IMR-90 (cell line): ENCODE measurements around the gene STARD6. TPM values are rescaled to one million over a fixed set of nuclear protein-coding genes. Genes with fewer than 3 reads are reported as not detected.

Experiments used
- ATAC-seq: fragments of 200-7000 bp; cut with Tn5 transposase; 2 replicates; pipeline ENCODE4 v1.9.1; 2020; ENCODE audit warnings: low read depth, mild to moderate bottlenecking, moderate library complexity
- BruUV-seq: library from RNA; stranded (reverse); fragments of 400-500 nt; replicated peaks from 2 replicates; lab custom pipeline; 2021; lab: Mats Ljungman, UMichigan
- CTCF ChIA-PET: fragments of 300-600 bp; formaldehyde crosslinking; extraction: SDS; loops from one replicate; lab custom pipeline; 2021; ENCODE audit warnings: antibody characterized with exemption; lab: Yijun Ruan, JAX
- POLR2A ChIA-PET: fragments of 300-600 bp; sonication (Branson Sonifier 250); formaldehyde crosslinking; loops from one replicate; lab custom pipeline; 2022; ENCODE audit warnings: antibody characterized with exemption; ENCODE audit not compliant: unreplicated experiment; lab: Charles Lee
- DNase-seq: peaks from one replicate; pipeline ENCODE4 v3.0.0; 2013
- H2AFZ ChIP-seq: replicated peaks from 2 replicates; pipeline ENCODE3; 2013; ENCODE audit warnings: low read length, mild to moderate bottlenecking; ENCODE audit not compliant: poor library complexity
- H2AK5ac ChIP-seq: 2 replicates; pipeline ENCODE4 v1.6.1; 2013; ENCODE audit warnings: low read depth, low read length, inconsistent platforms
- H2AK9ac ChIP-seq: replicated peaks from 2 replicates; pipeline ENCODE3; 2013; ENCODE audit warnings: mild to moderate bottlenecking, low read depth, low read length, moderate library complexity; ENCODE audit not compliant: poor library complexity
- H2BK120ac ChIP-seq: 2 replicates; pipeline ENCODE4 v1.6.1; 2013; ENCODE audit warnings: low read depth, low read length, inconsistent platforms
- H2BK15ac ChIP-seq: 3 replicates; pipeline ENCODE4 v1.6.1; 2013; ENCODE audit warnings: low read depth, low read length, inconsistent platforms
- H2BK20ac ChIP-seq: 2 replicates; pipeline ENCODE4 v1.6.1; 2013; ENCODE audit warnings: low read depth, mild to moderate bottlenecking, inconsistent platforms, low read length, moderate library complexity
- H2BK5ac ChIP-seq: 2 replicates; pipeline ENCODE4 v1.6.1; 2013; ENCODE audit warnings: mild to moderate bottlenecking, low read depth, low read length, inconsistent platforms; ENCODE audit not compliant: poor library complexity, severe bottlenecking
- H3K14ac ChIP-seq: replicated peaks from 2 replicates; pipeline ENCODE4 v1.6.1; 2013; ENCODE audit warnings: low read depth, low read length, inconsistent platforms
- H3K18ac ChIP-seq: 2 replicates; pipeline ENCODE4 v1.6.1; 2013; ENCODE audit warnings: low read depth, low read length, control low read depth
- H3K23ac ChIP-seq: 2 replicates; pipeline ENCODE4 v1.6.1; 2013; ENCODE audit warnings: low read depth, low read length, inconsistent platforms
- H3K27ac ChIP-seq: 2 replicates; pipeline ENCODE4 v1.5.1; 2013; ENCODE audit warnings: mild to moderate bottlenecking, control low read depth, low read length; ENCODE audit not compliant: insufficient read depth
- H3K27me3 ChIP-seq: 2 replicates; pipeline ENCODE4 v1.6.1; 2013; ENCODE audit warnings: low read length; ENCODE audit not compliant: control insufficient read depth, insufficient read depth
- H3K36me3 ChIP-seq: 2 replicates; pipeline ENCODE4 v1.6.1; 2013; ENCODE audit warnings: low read length, mixed read lengths; ENCODE audit not compliant: control insufficient read depth, insufficient read depth
- H3K4ac ChIP-seq: 2 replicates; pipeline ENCODE4 v1.6.1; 2013; ENCODE audit warnings: low read depth, low read length, inconsistent platforms
- H3K4me1 ChIP-seq: 2 replicates; pipeline ENCODE4 v1.6.1; 2013; ENCODE audit warnings: low read length, mixed read lengths; ENCODE audit not compliant: control insufficient read depth, insufficient read depth
- H3K4me2 ChIP-seq: 2 replicates; pipeline ENCODE4 v1.6.1; 2013; ENCODE audit warnings: low read depth, mild to moderate bottlenecking, control low read depth, low read length, moderate library complexity
- H3K4me3 ChIP-seq: 2 replicates; pipeline ENCODE4 v1.5.1; 2013; ENCODE audit warnings: low read depth, mild to moderate bottlenecking, control low read depth, low read length, moderate library complexity; ENCODE audit not compliant: insufficient read depth
- H3K56ac ChIP-seq: 2 replicates; pipeline ENCODE4 v1.6.1; 2013; ENCODE audit warnings: low read length, inconsistent platforms; ENCODE audit not compliant: insufficient read depth; ENCODE audit errors: extremely low read depth
- H3K79me1 ChIP-seq, 2 experiments: 2 replicates each; pipeline ENCODE4 v1.6.1; 2013; ENCODE audit warnings: low read length in 2 of 2, inconsistent platforms in 1 of 2, low read depth in 1 of 2
- H3K9ac ChIP-seq: 2 replicates; pipeline ENCODE4 v1.6.1; 2013; ENCODE audit warnings: low read depth, low read length, control low read depth
- H3K9me1 ChIP-seq: 2 replicates; pipeline ENCODE4 v1.6.1; 2013; ENCODE audit warnings: low read length, inconsistent platforms; ENCODE audit not compliant: insufficient read depth
- H3K9me3 ChIP-seq: 2 replicates; pipeline ENCODE4 v1.6.1; 2013; ENCODE audit warnings: low read length; ENCODE audit not compliant: control insufficient read depth, insufficient read depth
- H4K20me1 ChIP-seq: 2 replicates; pipeline ENCODE4 v1.6.1; 2013; ENCODE audit warnings: low read length, inconsistent platforms; ENCODE audit not compliant: insufficient read depth
- H4K5ac ChIP-seq: 2 replicates; pipeline ENCODE4 v1.6.1; 2013; ENCODE audit warnings: mild to moderate bottlenecking, low read depth, low read length, control low read depth
- H4K8ac ChIP-seq, 2 experiments: 2 replicates each; pipeline ENCODE4 v1.6.1; 2013; ENCODE audit warnings: low read depth in 2 of 2, low read length in 2 of 2, control low read depth in 1 of 2, inconsistent platforms in 1 of 2
- H4K91ac ChIP-seq: 2 replicates; pipeline ENCODE4 v1.6.1; 2013; ENCODE audit warnings: low read depth, low read length, inconsistent platforms; ENCODE audit not compliant: insufficient read depth
- BHLHE40 ChIP-seq: fragments of 150-350 bp; IDR thresholded peaks from 2 replicates; pipeline ENCODE4 v1.6.1; 2016; ENCODE audit warnings: mild to moderate bottlenecking, low read depth, low read length
- CEBPB ChIP-seq: IDR thresholded peaks from 2 replicates; pipeline ENCODE4 v1.6.1; 2012; ENCODE audit warnings: low read depth, low read length, improper control_type of control experiment
- CHD1 ChIP-seq: IDR thresholded peaks from 2 replicates; pipeline ENCODE4 v1.6.1; 2012; ENCODE audit warnings: low read depth, low read length, improper control_type of control experiment
- ELK1 ChIP-seq: fragments of 150-350 bp; IDR thresholded peaks from 2 replicates; pipeline ENCODE4 v1.6.1; 2016; ENCODE audit warnings: low read depth, mild to moderate bottlenecking, low read length, moderate library complexity, borderline replicate concordance
- MAFK ChIP-seq: IDR thresholded peaks from 2 replicates; pipeline ENCODE4 v1.6.1; 2012; ENCODE audit warnings: low read depth, low read length, improper control_type of control experiment
- MAZ ChIP-seq: IDR thresholded peaks from 2 replicates; pipeline ENCODE4 v1.6.1; 2012; ENCODE audit warnings: low read depth, mild to moderate bottlenecking, low read length, improper control_type of control experiment, moderate library complexity, borderline replicate concordance
- MXI1 ChIP-seq: IDR thresholded peaks from 2 replicates; pipeline ENCODE4 v1.6.1; 2012; ENCODE audit warnings: low read depth, mild to moderate bottlenecking, low read length, moderate library complexity, borderline replicate concordance
- NFE2L2 ChIP-seq: fragments of 150-350 bp; IDR thresholded peaks from 2 replicates; pipeline ENCODE4 v1.6.1; 2016; ENCODE audit warnings: low read depth, mild to moderate bottlenecking, low read length
- RAD21 ChIP-seq: IDR thresholded peaks from 2 replicates; pipeline ENCODE4 v1.6.1; 2012; ENCODE audit warnings: low read length, improper control_type of control experiment
- RCOR1 ChIP-seq: IDR thresholded peaks from 2 replicates; pipeline ENCODE4 v1.6.1; 2012; ENCODE audit warnings: mild to moderate bottlenecking, low read length, improper control_type of control experiment; ENCODE audit not compliant: insufficient replicate concordance
- RFX5 ChIP-seq: IDR thresholded peaks from 2 replicates; pipeline ENCODE4 v1.8.0; 2012; ENCODE audit warnings: low read depth, mild to moderate bottlenecking, low read length, moderate library complexity
- USF2 ChIP-seq: fragments of 150-350 bp; IDR thresholded peaks from 2 replicates; pipeline ENCODE4 v1.6.1; 2017; ENCODE audit warnings: mild to moderate bottlenecking, antibody characterized with exemption, low read length, low read depth
- dilution Hi-C: fragments of 300-500 bp; cut with HindIII; formaldehyde crosslinking; loops from one replicate; pipeline ENCODE4 v1.14.3; 2018; ENCODE audit warnings: low sequenced_read_pairs; ENCODE audit not compliant: unreplicated experiment
- in situ Hi-C: fragments of 300-500 bp; cut with MboI; formaldehyde crosslinking; loops from 3 replicates; pipeline ENCODE4 v1.14.3; 2019; ENCODE audit warnings: low sequenced_read_pairs, inconsistent platforms, mixed read lengths
- intact Hi-C: fragments of 100-400 bp; cut with micrococcal nuclease; formaldehyde crosslinking; loops from 2 replicates; pipeline ENCODE4 v1.10.0; 2022
- polyA plus RNA-seq, 3 experiments: library from polyadenylated mRNA; depleted of rRNA; stranded (reverse); fragments of >200 nt; gene quantifications; 2 replicates each; pipeline ENCODE4 v1.2.3, GENCODE V29; 2012; ENCODE audit warnings: low replicate concordance in 1 of 3
- total RNA-seq: library from RNA; depleted of rRNA; stranded (reverse); fragments of >200 nt; gene quantifications from 2 replicates; pipeline ENCODE4 v1.2.3, GENCODE V29; 2012

STARD6 gene
- total and polyA plus RNA-seq, 2 of the 4 experiments (the other 2 are of a cell fraction) = not detected

GRCh38 chr18:54316071-54316820, 41.4 kb downstream of the STARD6 start:
- Histone ChIP-seq H3K56ac (no peak overlapping the region), H4K20me1 (no peaks in the 10 kb centered on the region), H2BK120ac (no peak overlapping the region), H3K14ac (no peak overlapping the region), H4K91ac (no peak overlapping the region), H4K8ac (no peak overlapping the region), H3K4me1 (no peaks in the 10 kb centered on the region), H4K5ac (no peak overlapping the region), H3K27me3 (no peaks in the 10 kb centered on the region), H2AK5ac (no peak overlapping the region), H3K4ac (no peak overlapping the region), H3K9ac (no peak overlapping the region), H3K9me1 (no peaks in the 10 kb centered on the region), H2AFZ (no peak overlapping the region), H3K18ac (no peak overlapping the region), H3K9me3 (no peaks in the 10 kb centered on the region), H3K4me2 (no peak overlapping the region), H3K36me3 (no peaks in the 10 kb centered on the region), H2AK9ac (no peak overlapping the region), H2BK15ac (no peak overlapping the region), H2BK5ac (no peak overlapping the region), H3K27ac (no peak overlapping the region), H3K4me3 (no peak overlapping the region), H2BK20ac (no peak overlapping the region), H3K79me1 (no peaks in the 10 kb centered on the region), H3K23ac (no peak overlapping the region)
- ATAC-seq (no peak), DNase-seq (no peak)
- in situ Hi-C loops = no loop called here
- no TSS peak for BruUV-seq
- no peak for TF ChIP-seq USF2
- TF ChIP-seq RCOR1 = no peak
- TF ChIP-seq ELK1 = no peak
- TF ChIP-seq MAFK = no peak
- TF ChIP-seq RAD21 = no peak
- no peak for TF ChIP-seq CHD1
- no peak for TF ChIP-seq CEBPB
- TF ChIP-seq MAZ = no peak
- TF ChIP-seq MXI1 = no peak
- TF ChIP-seq NFE2L2 = no peak
- TF ChIP-seq BHLHE40 = no peak
- TF ChIP-seq RFX5 = no peak
- intact Hi-C loops = no loop called here
- dilution Hi-C loops = no loop called here
- ChIA-PET POLR2A (no interaction called here), CTCF (no interaction called here)
